NCI-H526 treated with DMSO at 0.1 percent for 48 hours (cell line): ENCODE measurements around the gene LRP5.
"Not testable (repeated sequence)": the region's sequence is repeated elsewhere in the genome, so short reads cannot be mapped to it uniquely, and the experiment has no call there.

Source experiments
- DNase-seq: peaks from one replicate; lab custom pipeline; 2025; lab: John Stamatoyannopoulos, UW

The LRP5 gene

DNA sequence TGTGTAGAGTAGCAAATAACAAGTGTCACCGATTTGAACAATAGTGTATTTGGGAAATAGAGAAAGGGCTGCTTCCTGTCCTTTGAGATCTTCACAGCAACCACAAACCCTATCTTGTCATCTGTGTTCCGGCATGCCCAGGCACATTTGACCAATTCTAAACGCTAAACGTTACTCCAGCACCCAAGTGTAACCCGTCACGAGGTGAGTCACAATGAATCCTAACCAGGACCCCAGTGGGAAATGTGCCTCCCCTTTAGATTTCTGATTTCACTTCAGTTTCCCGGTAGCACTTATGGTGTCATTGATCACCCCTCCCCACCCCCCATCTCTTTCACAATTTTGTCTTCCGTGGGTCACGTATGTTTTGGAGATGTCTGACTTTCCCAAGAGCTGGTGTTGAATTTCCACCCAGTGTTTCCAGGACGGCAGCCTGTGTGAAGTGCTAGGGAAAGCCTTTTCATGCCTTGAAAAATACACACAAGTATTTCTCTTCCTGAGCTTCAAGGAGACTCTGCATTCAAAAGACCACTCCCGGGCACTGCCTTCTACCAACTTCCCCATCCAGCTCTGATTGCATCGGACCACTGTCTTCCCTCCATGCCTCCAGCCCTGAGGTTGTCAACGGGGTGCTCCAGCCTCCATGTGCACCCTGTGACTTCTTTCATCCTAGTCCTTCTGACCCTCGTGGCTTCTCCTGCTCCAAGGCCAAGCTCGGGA is 30.1 kb upstream of the LRP5 start:
- no peak for DNase-seq

DNA sequence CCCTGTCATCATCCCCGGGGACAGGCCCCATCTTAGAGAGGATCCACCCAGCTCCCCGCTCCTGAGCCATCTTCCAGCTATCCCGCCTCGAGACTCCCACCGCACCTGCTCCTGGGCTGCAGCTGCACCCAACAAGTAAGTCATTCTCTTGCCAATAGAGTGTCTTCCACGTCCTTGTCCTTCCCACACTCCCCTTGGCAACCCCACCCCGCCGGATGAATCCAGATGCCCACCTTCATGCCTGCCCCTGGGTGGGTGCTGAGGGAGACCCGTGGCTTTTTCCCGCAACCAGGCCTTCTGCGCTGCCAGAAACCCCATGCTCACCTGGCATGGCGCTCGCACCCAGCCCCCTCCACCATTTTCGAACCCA is 29.5 kb upstream of the LRP5 start:
- DNase-seq = no peak

DNA sequence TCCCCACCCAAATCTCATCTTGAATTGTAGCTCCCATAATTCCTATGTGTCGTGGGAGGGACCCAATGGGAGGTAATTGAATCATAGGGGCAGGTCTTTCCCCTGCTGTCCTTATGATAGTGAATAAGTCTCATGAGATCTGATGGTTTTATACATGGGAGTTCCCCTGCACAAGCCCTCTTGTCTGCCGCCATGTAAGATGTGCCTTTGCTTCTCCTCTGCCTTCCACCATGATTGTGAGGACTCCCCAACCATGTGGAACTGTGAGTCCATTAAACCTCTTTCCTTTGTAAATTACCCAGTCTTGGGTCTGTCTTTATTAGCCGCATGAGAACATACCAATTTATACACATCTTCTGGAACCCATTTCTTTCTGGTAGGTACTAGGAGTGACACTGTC is 27.8 kb upstream of the LRP5 start:
- not testable (repeated sequence) for DNase-seq

DNA sequence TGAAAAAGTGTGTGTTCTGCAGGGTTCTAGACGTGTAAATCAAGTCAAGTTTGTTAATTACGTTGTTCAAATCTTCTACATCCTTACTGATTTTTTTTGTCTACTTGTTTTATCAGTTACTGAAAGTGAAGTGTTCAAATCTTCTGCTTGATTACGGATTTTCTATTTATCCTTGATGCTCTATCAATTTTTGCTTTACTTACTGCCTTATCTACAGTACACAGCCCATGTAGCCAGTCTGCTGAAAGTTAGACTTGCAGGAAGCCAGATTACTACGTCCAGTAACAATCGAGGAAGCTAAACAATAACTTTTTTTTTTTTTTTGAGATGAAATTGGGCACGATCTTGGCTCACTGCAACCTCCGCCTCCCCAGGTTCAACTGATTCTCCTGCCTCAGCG is 25.0 kb upstream of the LRP5 start:
- DNase-seq = no peak

DNA sequence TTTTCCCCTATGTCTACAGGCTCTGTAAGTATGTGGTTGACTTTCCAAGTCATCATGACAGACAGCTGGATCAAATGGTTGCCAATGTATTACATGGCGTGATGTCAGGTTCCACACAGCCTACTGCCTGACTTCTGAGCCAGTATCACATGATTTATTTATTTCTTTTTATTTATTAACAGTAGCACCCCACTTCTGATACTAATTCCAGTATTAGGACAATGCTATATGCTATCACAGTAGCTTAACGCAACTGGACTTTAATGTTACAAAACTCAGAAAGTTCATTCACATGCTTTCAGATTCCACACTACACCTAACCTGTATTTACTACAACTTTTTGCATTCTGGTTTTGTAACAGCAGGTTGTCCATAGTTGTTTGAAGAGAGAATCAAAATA is 22.9 kb upstream of the LRP5 start:
- no peak for DNase-seq

DNA sequence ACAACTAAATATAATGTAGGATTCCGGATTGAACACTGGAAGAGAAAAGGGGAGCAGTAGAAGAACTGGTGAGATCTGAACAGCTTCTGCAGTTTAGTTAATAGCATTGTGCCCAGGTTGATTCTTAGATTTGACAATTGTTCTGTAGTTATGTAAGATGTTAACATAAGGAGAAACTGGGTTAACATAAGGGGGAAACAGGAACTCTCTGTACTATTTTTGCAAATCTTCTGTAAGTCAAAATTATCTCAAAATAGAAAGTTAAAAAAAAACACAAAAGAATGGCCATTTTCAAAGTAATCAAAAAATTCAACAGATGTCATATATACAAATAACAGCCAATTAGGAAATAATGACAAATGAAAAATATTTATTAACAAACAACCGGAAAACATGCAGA is 18.7 kb upstream of the LRP5 start:
- DNase-seq = no peak

DNA sequence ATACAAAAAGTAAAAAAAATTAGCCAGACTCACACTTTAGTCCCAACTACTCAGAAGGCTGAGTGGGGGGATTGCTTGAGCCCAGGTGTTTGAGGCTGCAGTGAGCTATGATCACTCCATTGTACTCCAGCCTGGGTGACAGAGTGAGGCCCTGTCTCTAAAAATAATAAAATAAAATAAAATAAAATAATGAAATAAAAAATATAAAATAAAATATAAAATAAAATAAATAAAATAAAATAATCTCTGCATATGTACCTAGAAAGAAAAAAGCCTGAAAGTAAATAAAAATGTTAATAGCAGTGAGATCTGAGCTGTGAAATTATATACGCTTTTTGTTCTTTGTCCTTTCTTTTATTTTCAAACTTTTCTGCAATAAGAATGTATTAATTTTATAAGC is 17.1 kb upstream of the LRP5 start:
- DNase-seq = no peak

DNA sequence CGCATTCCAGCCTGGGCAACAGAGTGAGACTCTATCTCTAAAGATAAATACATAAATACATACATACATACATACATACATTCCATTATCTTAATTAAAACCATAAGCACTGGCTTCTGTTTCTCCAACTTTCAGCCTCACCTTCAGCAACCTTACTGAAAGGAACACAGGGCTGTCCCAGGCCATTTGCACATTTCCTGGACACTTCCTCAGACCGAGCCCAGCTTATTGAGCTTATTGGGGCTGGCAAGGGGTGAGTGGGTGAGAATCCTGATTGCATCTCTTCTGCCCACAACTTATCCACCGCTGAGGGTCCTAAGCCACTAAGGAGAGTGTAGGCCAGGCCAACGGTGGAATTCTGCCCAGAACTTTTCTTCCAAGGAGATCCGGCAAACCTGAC is 16.5 kb upstream of the LRP5 start:
- no peak for DNase-seq

DNA sequence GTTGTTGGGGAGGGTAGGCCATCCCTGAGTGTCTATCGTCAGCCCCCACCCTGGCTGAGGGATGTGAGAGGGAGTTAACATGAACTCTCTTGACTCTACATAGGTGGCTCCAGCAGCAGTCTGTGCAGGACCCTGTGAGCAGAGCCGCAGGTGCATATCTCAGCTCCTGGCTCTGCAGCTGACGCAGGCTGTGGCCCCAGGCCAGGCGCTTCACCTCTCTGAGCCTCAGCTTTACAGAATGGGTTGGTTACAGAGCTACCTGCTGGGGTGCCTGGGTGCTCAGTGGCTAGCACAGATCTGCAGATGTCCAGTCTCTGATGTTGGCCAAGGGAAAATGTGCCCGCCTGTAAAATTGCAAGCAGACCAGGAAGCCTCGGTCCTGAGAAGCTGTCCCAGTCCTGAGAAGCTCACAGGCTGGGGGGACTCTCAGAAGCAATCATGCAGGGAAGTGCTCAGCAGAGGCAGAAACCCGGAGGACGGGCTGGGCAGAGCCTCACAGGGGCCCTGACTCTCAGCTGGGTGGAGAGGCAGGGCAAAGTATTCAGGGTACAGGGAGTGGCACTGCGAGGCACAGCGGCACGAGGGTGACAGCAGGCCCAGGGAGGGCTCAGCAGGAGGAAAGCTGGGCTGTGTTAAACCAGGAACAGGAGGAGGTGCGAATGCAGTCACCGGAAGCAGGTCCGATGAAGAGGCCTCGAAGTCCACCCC is 15.9 kb upstream of the LRP5 start:
- no peak for DNase-seq

DNA sequence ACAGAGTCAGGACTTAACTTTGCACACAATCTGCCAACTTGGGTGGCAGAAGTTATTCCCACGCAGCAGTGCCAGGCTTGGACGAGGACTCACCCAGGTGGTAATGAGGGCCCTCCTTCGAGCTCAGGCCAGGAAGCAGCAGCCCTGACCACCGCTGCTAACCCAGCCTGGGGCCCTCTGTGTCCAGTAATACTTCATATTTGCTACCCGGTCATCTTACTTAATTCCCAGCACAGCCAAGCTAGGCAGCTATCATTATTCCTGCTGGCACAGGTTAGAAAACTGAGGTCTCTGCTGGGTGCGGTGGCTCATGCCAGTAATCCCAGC is 15.4 kb upstream of the LRP5 start:
- no peak for DNase-seq

DNA sequence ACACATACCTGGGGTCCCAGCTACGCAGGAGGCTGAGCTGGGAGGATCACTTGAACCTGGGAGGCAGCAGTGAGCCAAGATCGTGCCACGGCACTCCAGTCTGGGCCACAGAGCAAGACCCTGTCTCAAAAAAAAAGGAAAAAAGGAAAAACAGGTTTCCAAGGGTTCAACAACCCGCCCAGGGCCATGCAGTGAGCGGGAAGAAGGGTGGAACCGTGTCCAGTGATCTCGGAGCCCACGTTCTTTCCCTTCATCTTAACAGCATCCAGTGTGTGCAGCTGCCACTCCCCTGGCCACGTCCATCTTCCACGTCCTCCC is 14.9 kb upstream of the LRP5 start:
- DNase-seq = no peak

DNA sequence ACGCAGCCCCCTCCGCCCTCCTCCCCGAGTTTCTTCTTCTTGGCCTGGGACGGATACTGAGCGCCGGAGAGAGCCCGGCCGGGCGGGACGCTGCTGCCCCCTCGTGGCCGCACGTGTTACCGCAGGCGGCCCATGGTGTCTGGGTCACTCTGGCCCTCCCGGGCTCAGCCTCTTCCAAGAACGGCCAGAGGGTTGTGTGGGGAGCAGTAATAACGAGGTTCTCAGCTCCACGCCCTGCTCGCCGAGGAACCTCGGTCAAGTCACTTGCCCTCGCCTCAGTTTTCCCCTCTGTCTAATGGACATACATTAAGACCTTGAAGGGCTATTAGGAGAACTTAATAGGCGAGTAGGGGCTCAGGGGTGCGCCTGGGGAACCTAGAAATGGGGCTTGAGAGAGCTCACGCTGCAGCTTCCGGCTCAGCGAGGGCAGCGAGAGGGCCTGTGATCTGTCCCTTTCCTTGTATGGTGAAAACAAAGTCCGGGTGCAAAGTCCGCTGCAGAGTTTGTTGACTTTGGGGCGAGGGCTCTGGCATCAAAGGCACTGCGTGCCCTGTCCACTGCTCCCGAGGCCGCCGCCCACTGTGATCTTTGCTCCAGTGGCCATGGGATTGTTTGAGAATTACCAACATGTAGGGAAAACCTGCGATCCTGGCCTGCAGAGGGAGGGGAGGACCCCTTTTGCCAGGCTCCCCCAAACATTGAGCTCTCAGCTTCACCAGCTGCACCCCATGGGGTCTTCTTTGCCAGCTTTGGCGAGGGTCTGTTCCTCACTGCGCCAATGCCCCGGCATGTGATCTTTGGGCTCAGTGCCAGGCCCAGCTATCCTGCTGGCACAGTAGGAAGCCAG is 14.4 kb upstream of the LRP5 start:
- peak; percentile 36 for DNase-seq

DNA sequence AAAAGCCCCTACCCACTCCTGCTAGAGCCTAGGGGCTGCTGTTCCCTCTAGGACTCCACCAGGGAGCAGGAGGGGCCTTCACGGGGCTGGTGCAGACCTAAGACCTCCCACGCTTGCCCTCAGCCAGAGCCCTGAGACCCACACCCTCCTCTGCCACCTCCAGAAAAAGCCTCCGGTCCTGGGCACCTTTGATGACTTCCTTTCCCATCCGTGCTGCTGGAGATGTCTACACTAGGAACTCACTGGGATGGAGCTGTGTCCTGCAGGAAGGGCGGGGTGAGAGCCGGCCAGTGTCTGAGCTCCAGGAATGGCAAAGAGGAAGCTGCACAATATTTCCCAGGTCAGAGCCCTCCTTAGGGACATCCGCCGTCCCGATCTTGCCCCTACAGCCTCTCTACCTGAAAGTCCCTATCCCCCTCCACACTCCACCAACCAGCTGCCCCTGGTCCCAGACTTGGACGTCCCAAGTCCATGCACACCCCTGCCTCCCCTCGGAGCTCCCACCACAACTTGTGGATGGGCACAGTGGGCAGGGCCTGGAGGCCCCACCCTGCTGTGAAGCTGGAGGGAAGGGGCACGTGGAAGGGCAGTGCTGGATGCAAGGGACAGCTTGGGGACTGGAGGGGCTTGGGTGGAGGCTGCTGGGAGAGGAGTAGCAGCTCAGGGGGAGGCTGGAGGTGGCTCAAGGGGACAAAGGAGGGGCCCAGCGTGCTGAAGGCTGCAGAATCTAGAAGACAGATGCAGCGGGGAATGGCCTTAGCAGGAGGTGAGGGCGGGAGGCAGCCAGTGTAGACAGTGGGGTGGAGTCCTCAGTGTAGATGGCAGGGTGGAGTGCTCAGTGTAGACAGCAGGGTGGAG is 13.5 kb upstream of the LRP5 start:
- no peak for DNase-seq

DNA sequence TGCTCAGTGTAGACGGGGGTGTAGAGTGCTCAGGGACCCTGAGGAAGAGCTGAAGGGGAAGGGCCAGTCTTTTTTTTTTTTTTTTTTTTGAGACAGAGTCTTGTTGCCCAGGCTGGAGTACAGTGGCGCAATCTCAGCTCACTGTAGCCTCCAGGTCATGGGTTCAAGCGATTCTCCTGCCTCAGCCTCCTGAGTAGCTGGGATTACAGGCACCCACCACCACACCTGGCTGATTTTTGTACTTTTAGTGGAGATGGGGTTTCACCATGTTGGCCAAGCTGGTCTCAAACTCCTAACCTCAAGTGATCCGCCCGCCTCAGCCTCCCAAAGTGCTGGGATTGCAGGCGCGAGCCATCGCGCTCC is 12.9 kb upstream of the LRP5 start:
- not testable (repeated sequence) for DNase-seq

DNA sequence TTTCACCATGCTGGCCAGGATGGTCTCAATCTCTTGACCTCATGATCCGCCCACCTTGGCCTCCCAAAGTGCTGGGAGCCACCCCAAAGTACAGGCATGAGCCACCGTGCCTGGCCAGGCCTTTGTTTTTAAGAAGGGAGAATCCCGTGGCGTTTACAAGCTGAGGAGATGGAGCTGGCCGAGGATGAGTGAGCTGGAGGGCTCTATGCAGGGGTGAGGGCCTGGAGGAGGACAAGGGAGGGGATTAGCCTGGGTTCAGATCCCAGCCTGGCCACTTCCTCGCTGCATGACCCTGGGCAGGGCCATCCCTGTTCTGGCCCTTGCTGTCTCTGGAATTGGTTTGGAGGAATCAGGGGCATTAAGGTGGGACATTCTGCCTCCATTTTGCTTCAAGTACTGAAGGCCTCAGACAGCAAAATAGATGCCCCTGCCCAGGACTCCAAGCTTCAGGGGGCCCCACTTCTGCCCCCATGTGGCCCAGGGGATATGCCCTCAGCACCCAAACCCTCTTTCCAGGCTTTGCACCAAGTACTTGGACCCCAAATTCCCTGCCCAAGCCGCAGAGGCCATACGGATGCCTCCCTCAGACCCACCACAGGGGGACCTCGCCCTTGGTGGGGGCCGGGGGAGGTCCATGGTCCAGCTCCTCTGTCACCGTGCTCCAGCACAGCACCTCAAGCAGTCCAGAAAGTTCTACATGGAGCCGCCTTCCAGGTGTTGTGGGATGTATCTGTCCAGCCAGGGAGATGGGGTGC is 12.1 kb upstream of the LRP5 start:
- no peak for DNase-seq

DNA sequence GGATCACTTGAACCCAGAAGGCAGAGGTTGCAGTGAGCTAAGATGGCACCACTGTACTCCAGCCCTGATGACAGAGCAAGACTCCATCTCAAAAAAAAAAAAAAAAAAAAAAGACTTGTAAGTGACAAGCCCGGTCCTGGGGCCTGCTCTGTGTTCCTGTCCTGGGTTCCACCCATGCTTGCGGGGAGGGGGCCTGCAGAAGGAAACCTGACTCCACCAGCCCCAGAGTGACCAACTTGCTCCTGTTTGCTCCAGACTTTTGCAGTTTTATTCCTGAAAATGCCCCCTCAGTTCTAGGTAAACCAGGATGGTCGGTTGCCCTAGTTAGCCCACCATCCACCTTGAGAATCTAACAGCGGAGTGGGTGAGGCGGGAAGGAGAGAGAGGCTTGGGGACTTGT is 10.1 kb upstream of the LRP5 start:
- no peak for DNase-seq

DNA sequence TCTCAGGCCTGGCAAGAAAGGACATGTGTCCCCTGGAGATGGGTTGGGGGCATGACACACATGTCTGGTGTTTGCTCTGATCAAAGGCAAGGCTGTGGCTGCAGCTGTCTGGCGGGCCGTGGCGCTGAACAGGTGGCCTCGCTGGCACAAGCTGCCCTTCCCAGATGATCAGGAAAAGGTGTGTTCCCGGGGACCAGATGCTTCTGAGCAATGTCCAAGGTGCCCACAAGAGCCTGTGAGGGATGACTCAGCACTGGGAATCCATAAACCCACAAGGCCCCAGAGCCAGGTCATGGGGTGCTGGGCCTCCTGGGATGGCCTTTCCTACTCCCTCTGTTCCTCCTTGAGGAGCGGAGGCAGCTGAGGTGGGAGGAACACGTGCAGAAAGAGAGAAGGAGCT is 9.7 kb upstream of the LRP5 start:
- no peak for DNase-seq

DNA sequence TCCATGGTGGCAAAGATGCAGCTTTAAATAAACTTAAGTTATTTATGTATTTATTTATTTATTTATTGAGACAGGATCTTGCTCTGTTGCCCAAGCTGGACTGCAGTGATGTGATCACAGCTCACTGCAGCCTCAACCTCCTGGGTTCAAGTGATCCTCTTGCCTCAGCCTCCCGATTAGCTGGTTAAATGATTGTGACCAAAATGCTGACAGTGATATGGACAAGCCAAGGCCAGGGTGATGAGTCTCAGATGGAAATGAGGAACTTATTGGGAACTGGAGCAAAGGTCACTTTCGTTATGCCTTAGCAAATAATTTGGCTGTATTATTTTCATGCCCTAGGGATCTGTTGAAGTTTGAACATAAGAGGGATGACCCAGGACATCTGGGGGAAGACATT is 9.3 kb upstream of the LRP5 start:
- DNase-seq = no peak

DNA sequence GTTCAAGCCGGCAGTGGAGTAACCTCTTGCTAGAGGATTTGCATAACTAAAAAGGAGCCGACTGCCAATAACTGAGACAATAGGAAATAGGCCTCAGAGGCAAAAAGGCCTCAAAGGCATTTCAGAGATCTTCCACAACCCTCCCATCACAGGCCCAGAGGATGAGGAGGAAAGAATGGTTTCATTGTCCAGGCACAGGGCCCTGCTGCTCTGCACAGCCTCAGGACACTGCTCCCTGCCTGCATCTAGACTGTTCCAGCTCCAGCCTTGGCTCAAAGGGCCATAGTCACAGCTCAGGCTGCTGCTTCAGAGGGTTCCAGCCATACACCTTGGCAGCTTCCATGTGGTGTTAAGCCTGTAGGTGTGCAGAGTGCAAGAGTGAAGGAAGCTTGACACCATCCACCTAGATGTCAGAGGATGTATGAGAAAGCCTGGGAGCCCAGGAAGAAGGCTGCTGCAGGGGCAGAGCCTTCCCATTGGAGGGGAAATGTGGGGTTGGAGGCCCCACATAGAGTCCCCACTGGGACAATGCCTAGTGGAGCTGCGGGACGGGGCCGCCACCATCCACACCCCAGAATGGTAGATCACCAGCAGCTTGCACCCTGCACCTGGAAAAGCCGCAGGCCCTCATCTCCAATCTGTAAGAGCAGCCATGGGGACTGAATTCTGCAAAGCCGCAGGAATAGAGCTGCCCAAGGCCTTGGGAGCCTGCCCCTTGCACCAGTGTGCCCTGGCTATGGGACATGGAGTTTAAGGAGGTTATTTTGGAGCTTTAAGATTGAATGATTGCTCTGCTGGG is 8.2 kb upstream of the LRP5 start:
- no peak for DNase-seq

DNA sequence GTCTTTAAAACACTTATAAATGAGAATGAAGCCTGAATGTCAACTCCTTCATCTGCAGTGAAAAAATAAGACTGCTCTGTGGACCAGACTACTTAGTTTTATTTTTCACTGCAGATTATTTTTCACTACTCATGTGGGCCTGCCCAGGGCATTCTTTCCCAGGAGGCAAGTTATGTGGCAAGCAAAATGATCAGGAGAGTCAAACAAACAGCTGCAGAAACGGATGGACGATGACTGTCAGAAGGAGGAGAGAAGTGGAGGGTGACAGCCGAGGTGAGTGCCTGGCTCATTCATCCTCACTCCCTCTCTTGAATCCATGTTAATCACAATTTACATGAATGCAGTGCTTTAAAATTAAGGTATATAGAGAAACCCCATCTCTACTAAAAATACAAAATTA is 5.8 kb upstream of the LRP5 start:
- DNase-seq = no peak

DNA sequence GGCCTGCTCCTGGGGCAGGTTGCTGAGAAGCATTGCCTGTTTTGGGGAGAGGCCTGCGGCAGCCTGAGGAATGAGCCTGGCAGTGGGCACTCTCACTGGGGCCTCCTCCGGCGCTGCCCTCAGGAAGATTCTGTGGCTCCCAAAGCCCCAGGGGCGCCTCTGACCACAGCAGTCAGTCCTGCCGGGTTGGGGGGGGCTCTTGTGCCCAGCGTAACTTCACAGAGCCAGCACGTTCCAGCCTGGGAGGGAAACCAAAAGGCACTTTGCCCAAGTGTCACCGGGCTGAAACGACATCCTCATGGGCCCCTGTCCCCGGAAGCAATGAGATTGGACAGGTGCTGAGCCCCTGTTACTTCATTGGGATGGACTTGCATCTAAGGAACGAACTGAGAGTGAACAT is 4.3 kb upstream of the LRP5 start:
- no peak for DNase-seq
